Measurements from ENCODE around the gene AP1B1.

The AP1B1 gene

DNA sequence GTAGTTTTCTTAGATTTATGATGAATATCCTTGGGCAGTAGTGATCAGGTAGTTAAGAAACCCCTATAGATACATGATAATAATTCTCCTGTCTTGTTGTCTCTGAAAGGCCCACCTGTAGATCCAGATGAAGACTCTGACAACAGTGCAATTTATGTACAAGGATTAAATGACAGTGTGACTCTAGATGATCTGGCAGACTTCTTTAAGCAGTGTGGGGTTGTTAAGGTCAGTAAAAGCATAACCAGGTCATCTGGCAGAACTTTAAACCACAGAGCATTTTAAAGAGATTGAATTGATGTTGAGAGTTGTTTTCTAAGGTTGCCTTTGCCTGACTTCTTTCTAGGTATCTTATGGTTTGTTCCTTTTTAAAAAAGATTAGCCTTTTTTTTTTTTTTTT is 96.0 kb downstream of the AP1B1 start:
- Histone ChIP-seq H3K9me3 (ENCODE audit: severe bottlenecking) (no peaks in the 10 kb centered on the region), H3K4me3 (ENCODE audit: severe bottlenecking) (no peak overlapping the region), H3K36me3 (ENCODE audit: low read depth) (peaks cover 100% of the 10 kb centered on the region), H3K27me3 (ENCODE audit: insufficient read depth, poor library complexity, severe bottlenecking) (no peaks in the 10 kb centered on the region), H3K27ac (ENCODE audit: poor library complexity, severe bottlenecking) (no peak overlapping the region), H3K4me1 (ENCODE audit: insufficient read depth, poor library complexity, severe bottlenecking) (no peaks in the 10 kb centered on the region)
- TF ChIP-seq, protein P1, sequence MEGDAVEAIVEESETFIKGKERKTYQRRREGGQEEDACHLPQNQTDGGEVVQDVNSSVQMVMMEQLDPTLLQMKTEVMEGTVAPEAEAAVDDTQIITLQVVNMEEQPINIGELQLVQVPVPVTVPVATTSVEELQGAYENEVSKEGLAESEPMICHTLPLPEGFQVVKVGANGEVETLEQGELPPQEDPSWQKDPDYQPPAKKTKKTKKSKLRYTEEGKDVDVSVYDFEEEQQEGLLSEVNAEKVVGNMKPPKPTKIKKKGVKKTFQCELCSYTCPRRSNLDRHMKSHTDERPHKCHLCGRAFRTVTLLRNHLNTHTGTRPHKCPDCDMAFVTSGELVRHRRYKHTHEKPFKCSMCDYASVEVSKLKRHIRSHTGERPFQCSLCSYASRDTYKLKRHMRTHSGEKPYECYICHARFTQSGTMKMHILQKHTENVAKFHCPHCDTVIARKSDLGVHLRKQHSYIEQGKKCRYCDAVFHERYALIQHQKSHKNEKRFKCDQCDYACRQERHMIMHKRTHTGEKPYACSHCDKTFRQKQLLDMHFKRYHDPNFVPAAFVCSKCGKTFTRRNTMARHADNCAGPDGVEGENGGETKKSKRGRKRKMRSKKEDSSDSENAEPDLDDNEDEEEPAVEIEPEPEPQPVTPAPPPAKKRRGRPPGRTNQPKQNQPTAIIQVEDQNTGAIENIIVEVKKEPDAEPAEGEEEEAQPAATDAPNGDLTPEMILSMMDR (IDR thresholded peaks at IDR 0.05; ENCODE audit: poor library complexity, severe bottlenecking) = no peak
- DNase-seq (ENCODE audit: low spot score) (no peak), ATAC-seq (ENCODE audit: low read depth) (no peak)

DNA sequence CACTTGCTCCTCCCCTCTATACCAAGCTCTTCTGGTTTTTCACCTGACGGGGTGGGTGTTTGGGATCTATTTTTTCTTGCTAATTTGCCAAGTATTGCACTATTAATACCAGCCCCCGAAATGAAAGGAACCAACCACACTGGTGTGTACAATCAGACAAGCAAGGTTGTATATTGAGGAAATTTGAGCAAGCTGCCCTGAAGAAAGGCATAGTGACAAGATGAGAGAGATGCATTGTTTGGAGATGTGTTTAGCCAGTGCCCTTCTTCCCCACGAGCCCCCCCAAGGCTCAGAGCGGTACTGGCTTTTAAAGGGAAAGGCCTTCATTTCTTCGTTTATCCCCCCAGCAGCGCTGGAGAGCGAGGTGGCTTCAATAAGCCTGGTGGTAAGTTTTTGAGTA is 97.2 kb downstream of the AP1B1 start:
- Histone ChIP-seq H3K27me3 (ENCODE audit: insufficient read depth, poor library complexity, severe bottlenecking) (no peaks in the 10 kb centered on the region), H3K36me3 (ENCODE audit: low read depth) (peaks cover 100% of the 10 kb centered on the region), H3K4me1 (ENCODE audit: insufficient read depth, poor library complexity, severe bottlenecking) (no peaks in the 10 kb centered on the region), H3K27ac (ENCODE audit: poor library complexity, severe bottlenecking) (no peak overlapping the region), H3K9me3 (ENCODE audit: severe bottlenecking) (no peaks in the 10 kb centered on the region), H3K4me3 (ENCODE audit: severe bottlenecking) (no peak overlapping the region)
- TF ChIP-seq, protein P1 (IDR thresholded peaks at IDR 0.05; ENCODE audit: poor library complexity, severe bottlenecking) = no peak
- ATAC-seq (ENCODE audit: low read depth) (0 out of 3 replicates have a peak, but pooled peaks have one; percentile 17), DNase-seq (ENCODE audit: low spot score) (no peak)

DNA sequence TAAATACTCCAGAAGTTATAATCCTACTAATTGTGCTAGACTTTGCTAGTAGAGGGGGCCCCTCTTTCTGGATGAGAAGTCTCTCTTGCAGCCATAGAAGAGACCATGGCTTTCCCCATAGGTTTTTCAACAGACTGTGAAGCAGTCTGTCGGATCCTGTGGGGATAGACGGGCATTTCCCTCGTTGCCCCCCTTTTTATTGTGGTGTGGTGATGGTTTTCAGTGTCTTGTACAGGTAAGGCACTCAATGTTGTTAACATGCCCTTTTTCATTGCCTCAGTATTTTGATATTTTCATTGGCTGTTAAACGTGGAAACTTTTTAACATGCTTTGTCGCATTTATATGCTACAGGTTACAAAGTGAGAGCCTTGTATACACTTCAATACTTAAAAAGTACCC is 98.3 kb downstream of the AP1B1 start:
- Histone ChIP-seq H3K27ac (ENCODE audit: poor library complexity, severe bottlenecking) (no peak overlapping the region), H3K4me1 (ENCODE audit: insufficient read depth, poor library complexity, severe bottlenecking) (no peaks in the 10 kb centered on the region), H3K36me3 (ENCODE audit: low read depth) (peaks cover 100% of the 10 kb centered on the region), H3K9me3 (ENCODE audit: severe bottlenecking) (no peaks in the 10 kb centered on the region), H3K27me3 (ENCODE audit: insufficient read depth, poor library complexity, severe bottlenecking) (no peaks in the 10 kb centered on the region), H3K4me3 (ENCODE audit: severe bottlenecking) (no peak overlapping the region)
- ATAC-seq (ENCODE audit: low read depth) = no peak
- TF ChIP-seq, protein P1 (IDR thresholded peaks at IDR 0.05; ENCODE audit: poor library complexity, severe bottlenecking) = no peak
- no peak for DNase-seq (ENCODE audit: low spot score)

DNA sequence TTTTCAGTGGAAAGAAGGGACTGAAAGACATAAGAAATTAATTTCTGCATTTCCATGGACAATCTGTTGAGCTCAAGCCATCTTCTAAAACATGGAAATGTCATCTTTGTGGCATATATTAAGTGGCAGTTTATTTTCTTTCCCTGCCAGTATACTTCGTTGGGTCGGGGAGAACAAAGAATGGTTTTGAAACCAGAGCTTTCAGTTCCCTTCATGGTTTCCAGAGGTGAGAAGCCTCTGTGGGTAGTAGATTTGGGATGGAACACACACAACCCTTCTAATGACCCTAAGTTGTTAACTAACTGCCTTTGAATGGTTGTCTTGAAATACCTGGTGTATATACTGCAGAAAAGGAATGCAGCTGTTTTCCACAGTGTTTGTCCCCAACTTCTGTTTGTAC is 99.5 kb downstream of the AP1B1 start:
- Histone ChIP-seq H3K4me1 (ENCODE audit: insufficient read depth, poor library complexity, severe bottlenecking) (no peaks in the 10 kb centered on the region), H3K27ac (ENCODE audit: poor library complexity, severe bottlenecking) (no peak overlapping the region), H3K36me3 (ENCODE audit: low read depth) (peaks cover 100% of the 10 kb centered on the region), H3K4me3 (ENCODE audit: severe bottlenecking) (no peak overlapping the region), H3K27me3 (ENCODE audit: insufficient read depth, poor library complexity, severe bottlenecking) (no peaks in the 10 kb centered on the region), H3K9me3 (ENCODE audit: severe bottlenecking) (no peaks in the 10 kb centered on the region)
- TF ChIP-seq, protein P1 (IDR thresholded peaks at IDR 0.05; ENCODE audit: poor library complexity, severe bottlenecking) = no peak
- DNase-seq (ENCODE audit: low spot score) = no peak
- ATAC-seq (ENCODE audit: low read depth) = no peak

DNA sequence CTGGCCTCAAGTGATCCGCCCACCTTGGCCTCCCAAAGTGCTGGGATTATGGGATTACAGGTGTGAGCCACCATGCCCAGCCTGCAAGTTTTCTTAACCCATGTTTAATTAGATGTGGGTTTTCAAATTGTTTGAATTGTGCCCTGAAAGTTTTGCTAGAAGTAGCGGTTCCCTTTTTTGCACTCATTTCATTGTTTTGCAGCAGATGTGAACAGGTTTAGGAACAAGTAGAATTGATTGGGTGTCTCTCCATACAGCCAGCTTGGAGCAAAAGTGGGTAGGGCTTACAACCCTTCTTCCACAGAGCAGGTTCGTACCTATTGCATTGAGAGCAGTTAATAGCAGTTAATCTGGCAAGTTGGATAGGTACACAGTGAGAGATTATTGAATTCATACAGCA is 104.2 kb downstream of the AP1B1 start:
- DNase-seq (ENCODE audit: low spot score) (no peak), ATAC-seq (ENCODE audit: low read depth) (no peak)
- H3K27ac ChIP-seq (ENCODE audit: poor library complexity, severe bottlenecking) = no peak overlapping the region
- no peak overlapping the region for H3K4me3 ChIP-seq (ENCODE audit: severe bottlenecking)
- no peaks in the 10 kb centered on the region for H3K27me3 ChIP-seq (ENCODE audit: insufficient read depth, poor library complexity, severe bottlenecking)
- no peaks in the 10 kb centered on the region for H3K4me1 ChIP-seq (ENCODE audit: insufficient read depth, poor library complexity, severe bottlenecking)
- TF ChIP-seq, protein P1 (IDR thresholded peaks at IDR 0.05; ENCODE audit: poor library complexity, severe bottlenecking) = no peak
- H3K9me3 ChIP-seq (ENCODE audit: severe bottlenecking) = no peaks in the 10 kb centered on the region
- H3K36me3 ChIP-seq (ENCODE audit: low read depth) = peaks cover 98% of the 10 kb centered on the region
